HepG2 (cell line): ENCODE data around the gene CBL. TPM values are rescaled to one million over a fixed set of nuclear protein-coding genes. Genes with fewer than 3 reads are reported as not detected.

Experiments used
- ATAC-seq: fragments of 200-7000 bp; cut with Tn5 transposase; 3 replicates; pipeline ENCODE4 v1.9.1; 2020; ENCODE audit warnings: mild to moderate bottlenecking, moderate library complexity
- BruUV-seq: library from RNA; stranded (reverse); fragments of 400-500 nt; replicated peaks from 2 replicates; lab custom pipeline; 2021; lab: Mats Ljungman, UMichigan
- CTCF ChIA-PET: fragments of 300-600 bp; formaldehyde crosslinking; extraction: SDS; loops from one replicate; lab custom pipeline; 2021; ENCODE audit warnings: low total read pairs, inconsistent platforms, low intra/inter-chr PET ratio; lab: Yijun Ruan, JAX
- POLR2A ChIA-PET: fragments of 350-600 bp; sonication (Branson Sonifier 250); formaldehyde crosslinking; loops from one replicate; lab custom pipeline; 2020; ENCODE audit warnings: antibody characterized with exemption, inconsistent platforms; lab: Yijun Ruan, JAX
- DNase-seq: peaks from one replicate; pipeline ENCODE4 v3.0.0-alpha.2; 2015; ENCODE audit warnings: low spot score
- FAIRE-seq: peaks from 3 replicates; lab custom pipeline; 2011; peaks lifted over from hg19 to GRCh38; lab: Jason Lieb, UNC
- H2AFZ ChIP-seq: one replicate; pipeline ENCODE4 v1.6.1; 2011; ENCODE audit warnings: low read length, inconsistent platforms
- H3K27ac ChIP-seq: fragments of 300-600 bp; 3 replicates; pipeline ENCODE4 v1.8.0; 2011; ENCODE audit warnings: mixed run types, mild to moderate bottlenecking, mixed read lengths, low read length, inconsistent platforms; ENCODE audit not compliant: insufficient read depth; ENCODE audit errors: extremely low read length
- H3K27me3 ChIP-seq, 2 experiments: fragments of 200-600 bp in 1 of 2; 2 replicates in 1 of 2; 3 replicates in 1 of 2; pipeline versions ENCODE4 v1.6.0 to v1.8.0; 2011; ENCODE audit warnings: low read length in 2 of 2, mild to moderate bottlenecking in 2 of 2, moderate library complexity in 2 of 2, inconsistent platforms in 1 of 2; ENCODE audit not compliant: insufficient read depth in 2 of 2, control insufficient read depth in 1 of 2
- H3K36me3 ChIP-seq, 2 experiments: fragments of 200-600 bp in 1 of 2; replicated peaks in 1 of 2; 2 replicates in 1 of 2; 3 replicates in 1 of 2; pipeline versions ENCODE4 v1.5.1 to v1.8.0; 2011; ENCODE audit warnings: low read length in 2 of 2, inconsistent platforms in 1 of 2; ENCODE audit not compliant: insufficient read depth in 2 of 2, control insufficient read depth in 1 of 2
- H3K4me1 ChIP-seq: 2 replicates; pipeline ENCODE4 v1.5.1; 2012; ENCODE audit warnings: low read length, inconsistent platforms; ENCODE audit not compliant: insufficient read depth
- H3K4me2 ChIP-seq: 2 replicates; pipeline ENCODE4 v1.6.0; 2011; ENCODE audit warnings: low read depth, low read length, inconsistent platforms
- H3K4me3 ChIP-seq, 3 experiments: fragments of 200-600 bp in 1 of 3; sonication (generic), shearing (Covaris generic) in 1 of 3; replicated peaks in 1 of 3; 2 replicates each; pipeline ENCODE4 v1.5.1; 2011 to 2016; ENCODE audit warnings: low read length in 3 of 3, inconsistent platforms in 2 of 3, low read depth in 2 of 3, mild to moderate bottlenecking in 2 of 3, control low read depth in 1 of 3, mixed read lengths in 1 of 3; ENCODE audit not compliant: insufficient read depth in 1 of 3
- H3K79me2 ChIP-seq: one replicate; pipeline ENCODE4 v1.6.1; 2011; ENCODE audit warnings: low read length, inconsistent platforms; ENCODE audit not compliant: insufficient read depth
- H3K9ac ChIP-seq: 2 replicates; pipeline ENCODE4 v1.6.0; 2011; ENCODE audit warnings: mild to moderate bottlenecking, low read depth, low read length, inconsistent platforms; ENCODE audit not compliant: insufficient read depth
- H3K9me3 ChIP-seq: 2 replicates; pipeline ENCODE4 v1.5.1; 2012; ENCODE audit warnings: mild to moderate bottlenecking, low read length
- H4K20me1 ChIP-seq: 2 replicates; pipeline ENCODE4 v1.6.0; 2011; ENCODE audit warnings: inconsistent platforms, mild to moderate bottlenecking, low read length, moderate library complexity; ENCODE audit not compliant: insufficient read depth
- CCAR2 ChIP-seq: fragments of 200-400 bp; formaldehyde crosslinking; optimal IDR thresholded peaks from 2 replicates; pipeline ENCODE3; 2018; ENCODE audit warnings: low read depth, mild to moderate bottlenecking, low read length, moderate library complexity
- GABPB1 ChIP-seq: IDR thresholded peaks from 2 replicates; pipeline ENCODE4 v1.6.1; 2016; ENCODE audit warnings: mild to moderate bottlenecking, missing genetic modification reagents, moderate library complexity, missing compliant biosample characterization
- HNRNPLL ChIP-seq: fragments of 200-400 bp; formaldehyde crosslinking; IDR thresholded peaks from 2 replicates; pipeline ENCODE4 v1.6.1; 2017; ENCODE audit warnings: mild to moderate bottlenecking, low read depth, low read length; ENCODE audit not compliant: poor library complexity, severe bottlenecking
- KDM5B ChIP-seq: sonication (generic); formaldehyde crosslinking; IDR thresholded peaks from 2 replicates; pipeline ENCODE4 v1.4.0; 2020; ENCODE audit warnings: missing genetic modification reagents, mild to moderate bottlenecking, borderline replicate concordance
- MTA1 ChIP-seq: sonication (generic); formaldehyde crosslinking; IDR thresholded peaks from 2 replicates; pipeline ENCODE4 v1.4.0; 2020; ENCODE audit warnings: missing genetic modification reagents, mild to moderate bottlenecking, borderline replicate concordance
- ZFY ChIP-seq: sonication (generic); formaldehyde crosslinking; IDR thresholded peaks from 2 replicates; pipeline ENCODE4 v1.4.0; 2020; ENCODE audit warnings: missing genetic modification reagents
- ZNF543 ChIP-seq: sonication (generic); formaldehyde crosslinking; IDR thresholded peaks from 2 replicates; pipeline ENCODE4 v1.4.0; 2020; ENCODE audit warnings: mild to moderate bottlenecking, missing genetic modification reagents
- WGBS: methylation state at CpG from one replicate; pipeline ENCODE4 v1.1.6; 2017; ENCODE audit warnings: low lambda C conversion rate; 5-methylcytosine and 5-hydroxymethylcytosine counted together
- in situ Hi-C: cut with HindIII; loops from 2 replicates; pipeline ENCODE4 v1.10.0; 2017; ENCODE audit warnings: low pct_unique_long_range_greater_than_20kb; ENCODE audit not compliant: extremely low pct_ligation_motif_present
- intact Hi-C: fragments of 100-400 bp; cut with micrococcal nuclease; formaldehyde crosslinking; loops from one replicate; pipeline ENCODE4 v1.10.0; 2022; ENCODE audit not compliant: unreplicated experiment
- polyA plus RNA-seq, 8 experiments: library from polyadenylated mRNA; depleted of rRNA in 3 of 8; stranded (reverse) in 7 of 8; unstranded in 1 of 8; fragments of >200 nt; fragmentation: Illumina TruSeq in 4 of 8; extraction: Trizol in 4 of 8; gene quantifications; 2 replicates each; pipeline versions ENCODE4 v1.2.1 to v1.2.3, GENCODE V29; 2011 to 2016; ENCODE audit warnings: low read depth in 4 of 8, missing spikeins in 1 of 8, mixed read lengths in 1 of 8; ENCODE audit not compliant: insufficient read depth in 1 of 8
- total RNA-seq, 5 experiments: library from RNA; depleted of rRNA; stranded (reverse); fragments of >200 nt; fragmentation: Illumina TruSeq; extraction: Trizol; gene quantifications; 2 replicates each; pipeline ENCODE4 v1.2.3, GENCODE V29; 2016; ENCODE audit warnings: low read depth in 1 of 5
- TF ChIP-seq, protein P1 (sequence below): sonication (generic); formaldehyde crosslinking; IDR thresholded peaks from 2 replicates; pipeline ENCODE4 v1.4.0; 2020; ENCODE audit warnings: missing genetic modification reagents
- TF ChIP-seq, protein P2 (sequence below): IDR thresholded peaks from 2 replicates; pipeline ENCODE4 v1.6.1; 2016; ENCODE audit warnings: mild to moderate bottlenecking
- TF ChIP-seq, protein P3 (sequence below): sonication (generic); formaldehyde crosslinking; IDR thresholded peaks from 2 replicates; pipeline ENCODE4 v1.5.1; 2020; ENCODE audit warnings: mild to moderate bottlenecking, missing genetic modification reagents, moderate library complexity

Gene CBL
- total and polyA plus RNA-seq, 2 of the 13 experiments (the other 11 are each of a cell fraction or from before 2014, with no cell fraction given): 6.6 to 7.4 TPM

DNA sequence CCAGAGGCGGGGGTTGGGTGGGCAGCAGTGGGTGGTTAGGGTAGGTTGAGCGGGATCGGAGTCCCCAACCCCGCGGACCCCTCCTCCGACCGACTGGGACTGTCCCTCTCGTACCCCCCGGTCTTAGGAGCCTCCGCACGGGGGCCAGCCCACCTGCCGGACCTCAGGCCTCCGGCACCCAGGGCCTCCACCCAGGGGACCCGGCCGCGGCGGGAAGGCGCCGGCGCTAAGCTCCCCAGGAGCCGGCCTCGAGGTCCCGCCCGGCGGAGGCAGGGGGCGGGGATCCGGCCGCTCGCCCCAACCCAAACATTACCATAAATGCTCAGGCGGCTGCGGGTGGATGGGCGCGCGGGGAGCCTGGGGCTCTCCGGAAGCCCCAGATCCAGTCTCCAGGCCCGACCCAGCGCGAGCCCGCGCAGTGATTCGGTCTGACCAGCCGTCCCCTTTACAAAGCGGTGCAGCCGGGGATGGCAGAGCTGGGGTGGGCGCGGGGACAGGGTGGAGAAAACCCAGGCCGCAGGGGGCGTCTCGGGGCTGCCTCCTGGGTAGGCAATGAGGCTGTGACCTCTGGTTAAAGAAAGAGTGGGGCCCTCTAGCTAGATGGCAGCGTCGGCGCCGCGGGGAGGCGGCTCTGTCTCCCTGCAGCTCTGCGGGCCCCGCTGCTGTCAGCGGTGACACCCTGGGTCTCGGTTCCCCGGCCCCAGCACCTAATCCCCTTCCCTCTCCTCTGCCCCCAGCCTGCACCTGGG, 114.8 kb downstream of the CBL start:
- peaks cover 0 to 5% of the 10 kb centered on the region in 2 experiments; a peak in 2 of 5 replicates for H3K27me3 ChIP-seq
- in situ Hi-C loops: no loop called here
- no peaks in the 10 kb centered on the region for H3K36me3 ChIP-seq
- peak overlapping the region; percentile 81 for H2AFZ ChIP-seq
- FAIRE-seq: no peak
- no peaks in the 10 kb centered on the region for H3K79me2 ChIP-seq
- H3K4me2 ChIP-seq: peak overlapping the region; percentile 96
- TF ChIP-seq, protein P1, sequence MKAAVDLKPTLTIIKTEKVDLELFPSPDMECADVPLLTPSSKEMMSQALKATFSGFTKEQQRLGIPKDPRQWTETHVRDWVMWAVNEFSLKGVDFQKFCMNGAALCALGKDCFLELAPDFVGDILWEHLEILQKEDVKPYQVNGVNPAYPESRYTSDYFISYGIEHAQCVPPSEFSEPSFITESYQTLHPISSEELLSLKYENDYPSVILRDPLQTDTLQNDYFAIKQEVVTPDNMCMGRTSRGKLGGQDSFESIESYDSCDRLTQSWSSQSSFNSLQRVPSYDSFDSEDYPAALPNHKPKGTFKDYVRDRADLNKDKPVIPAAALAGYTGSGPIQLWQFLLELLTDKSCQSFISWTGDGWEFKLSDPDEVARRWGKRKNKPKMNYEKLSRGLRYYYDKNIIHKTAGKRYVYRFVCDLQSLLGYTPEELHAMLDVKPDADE (CRISPR knock-in tag): no peak
- TF ChIP-seq KDM5B (CRISPR knock-in tag) (no peak), ZNF543 (CRISPR knock-in tag) (0 out of 2 replicates have a peak, but pooled peaks have one; percentile 11), HNRNPLL (peak; percentile 4), CCAR2 (no peak), ZFY (CRISPR knock-in tag) (0 out of 2 replicates have a peak, but pooled peaks have one; percentile 4), GABPB1 (CRISPR knock-in tag) (peak; percentile 14; the same call in 1 of the 2 replicates), MTA1 (CRISPR knock-in tag) (no peak)
- TF ChIP-seq, protein P2, sequence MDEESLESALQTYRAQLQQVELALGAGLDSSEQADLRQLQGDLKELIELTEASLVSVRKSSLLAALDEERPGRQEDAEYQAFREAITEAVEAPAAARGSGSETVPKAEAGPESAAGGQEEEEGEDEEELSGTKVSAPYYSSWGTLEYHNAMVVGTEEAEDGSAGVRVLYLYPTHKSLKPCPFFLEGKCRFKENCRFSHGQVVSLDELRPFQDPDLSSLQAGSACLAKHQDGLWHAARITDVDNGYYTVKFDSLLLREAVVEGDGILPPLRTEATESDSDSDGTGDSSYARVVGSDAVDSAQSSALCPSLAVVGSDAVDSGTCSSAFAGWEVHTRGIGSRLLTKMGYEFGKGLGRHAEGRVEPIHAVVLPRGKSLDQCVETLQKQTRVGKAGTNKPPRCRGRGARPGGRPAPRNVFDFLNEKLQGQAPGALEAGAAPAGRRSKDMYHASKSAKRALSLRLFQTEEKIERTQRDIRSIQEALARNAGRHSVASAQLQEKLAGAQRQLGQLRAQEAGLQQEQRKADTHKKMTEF (CRISPR knock-in tag): no peak
- TF ChIP-seq, protein P3, sequence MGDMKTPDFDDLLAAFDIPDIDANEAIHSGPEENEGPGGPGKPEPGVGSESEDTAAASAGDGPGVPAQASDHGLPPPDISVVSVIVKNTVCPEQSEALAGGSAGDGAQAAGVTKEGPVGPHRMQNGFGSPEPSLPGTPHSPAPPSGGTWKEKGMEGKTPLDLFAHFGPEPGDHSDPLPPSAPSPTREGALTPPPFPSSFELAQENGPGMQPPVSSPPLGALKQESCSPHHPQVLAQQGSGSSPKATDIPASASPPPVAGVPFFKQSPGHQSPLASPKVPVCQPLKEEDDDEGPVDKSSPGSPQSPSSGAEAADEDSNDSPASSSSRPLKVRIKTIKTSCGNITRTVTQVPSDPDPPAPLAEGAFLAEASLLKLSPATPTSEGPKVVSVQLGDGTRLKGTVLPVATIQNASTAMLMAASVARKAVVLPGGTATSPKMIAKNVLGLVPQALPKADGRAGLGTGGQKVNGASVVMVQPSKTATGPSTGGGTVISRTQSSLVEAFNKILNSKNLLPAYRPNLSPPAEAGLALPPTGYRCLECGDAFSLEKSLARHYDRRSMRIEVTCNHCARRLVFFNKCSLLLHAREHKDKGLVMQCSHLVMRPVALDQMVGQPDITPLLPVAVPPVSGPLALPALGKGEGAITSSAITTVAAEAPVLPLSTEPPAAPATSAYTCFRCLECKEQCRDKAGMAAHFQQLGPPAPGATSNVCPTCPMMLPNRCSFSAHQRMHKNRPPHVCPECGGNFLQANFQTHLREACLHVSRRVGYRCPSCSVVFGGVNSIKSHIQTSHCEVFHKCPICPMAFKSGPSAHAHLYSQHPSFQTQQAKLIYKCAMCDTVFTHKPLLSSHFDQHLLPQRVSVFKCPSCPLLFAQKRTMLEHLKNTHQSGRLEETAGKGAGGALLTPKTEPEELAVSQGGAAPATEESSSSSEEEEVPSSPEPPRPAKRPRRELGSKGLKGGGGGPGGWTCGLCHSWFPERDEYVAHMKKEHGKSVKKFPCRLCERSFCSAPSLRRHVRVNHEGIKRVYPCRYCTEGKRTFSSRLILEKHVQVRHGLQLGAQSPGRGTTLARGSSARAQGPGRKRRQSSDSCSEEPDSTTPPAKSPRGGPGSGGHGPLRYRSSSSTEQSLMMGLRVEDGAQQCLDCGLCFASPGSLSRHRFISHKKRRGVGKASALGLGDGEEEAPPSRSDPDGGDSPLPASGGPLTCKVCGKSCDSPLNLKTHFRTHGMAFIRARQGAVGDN (CRISPR knock-in tag): peak; percentile 43
- H3K9ac ChIP-seq: no peak overlapping the region
- H4K20me1 ChIP-seq: no peaks in the 10 kb centered on the region
- intact Hi-C loops: loop anchor here (10.0 kb wide), 1 partner anchor 116 kb away; the partner anchor contains the start of gene CBL
- no peak for DNase-seq
- CTCF ChIA-PET: interaction anchor here (0.8 to 1.1 kb wide), 3 partner anchors 36 to 154 kb away, joined by 3 to 4 read pairs (median 3); no protein-coding TSS in a partner anchor
- H3K27ac ChIP-seq: no peak overlapping the region
- ATAC-seq: no peak
- BruUV-seq: no TSS peak
- WGBS: 57% methylated on average over 16 of the region's 60 CpGs
- peaks cover 77% of the 10 kb centered on the region for H3K4me1 ChIP-seq
- H3K4me3 ChIP-seq: peak overlapping the region in 2 of 3 experiments; percentile 50 to 65; a peak in 4 of 6 replicates
- no peaks in the 10 kb centered on the region for H3K9me3 ChIP-seq
- POLR2A ChIA-PET: interaction anchor here (1.9 kb wide), 1 partner anchor 60 kb away, joined by 6 read pairs; the partner anchor contains the start of gene USP2
